K562 (cell line): Measurements from ENCODE around the gene PPIL4. TPM values are rescaled to one million over a fixed set of nuclear protein-coding genes. Genes with fewer than 3 reads are reported as not detected.

ENCODE experiments used
- ATAC-seq: fragments of 200-7000 bp; cut with Tn5 transposase; 3 replicates; pipeline ENCODE4 v1.9.1; 2020; ENCODE audit warnings: moderate library complexity
- BruUV-seq: library from RNA; stranded (reverse); fragments of 400-500 nt; replicated peaks from 2 replicates; lab custom pipeline; 2021; lab: Mats Ljungman, UMichigan
- CTCF ChIA-PET: fragments of 300-600 bp; formaldehyde crosslinking; extraction: SDS; loops from one replicate; lab custom pipeline; 2021; ENCODE audit warnings: low intra/inter-chr PET ratio; lab: Yijun Ruan, JAX
- POLR2A ChIA-PET: fragments of 300-600, 350-650 bp; sonication (Branson Sonifier 250); formaldehyde crosslinking; extraction: SDS; loops from one replicate; lab custom pipeline; 2021; ENCODE audit warnings: antibody characterized with exemption, inconsistent platforms; lab: Yijun Ruan, JAX
- DNase-seq, 4 experiments: peaks; one replicate each; pipeline versions ENCODE4 v3.0.0 to v3.0.0-alpha.2; 2011 to 2018; ENCODE audit warnings: low spot score in 3 of 4, mixed read lengths in 3 of 4; ENCODE audit errors: extremely low read depth in 1 of 4
- FAIRE-seq: peaks from 2 replicates; lab custom pipeline; 2011; peaks lifted over from hg19 to GRCh38; lab: Jason Lieb, UNC
- H2AFZ ChIP-seq: 2 replicates; pipeline ENCODE4 v1.6.0; 2011; ENCODE audit warnings: low read depth, low read length, control low read depth, inconsistent platforms
- H3K27ac ChIP-seq: fragments of 200-600 bp; 3 replicates; pipeline ENCODE4 v1.8.0; 2011; ENCODE audit warnings: low read depth, mild to moderate bottlenecking, control low read depth, inconsistent platforms, low read length, moderate library complexity, mixed read lengths; ENCODE audit errors: extremely low read depth
- H3K27me3 ChIP-seq, 2 experiments: fragments of 300-600 bp in 1 of 2; 2 replicates in 1 of 2; 3 replicates in 1 of 2; pipeline versions ENCODE4 v1.6.0 to v1.8.0; 2011; ENCODE audit warnings: inconsistent platforms in 2 of 2, low read length in 2 of 2, mild to moderate bottlenecking in 1 of 2, mixed read lengths in 1 of 2, moderate library complexity in 1 of 2; ENCODE audit not compliant: control insufficient read depth in 2 of 2, insufficient read depth in 2 of 2
- H3K36me3 ChIP-seq: fragments of 300-600 bp; 3 replicates; pipeline ENCODE4 v1.8.0; 2011; ENCODE audit warnings: mild to moderate bottlenecking, low read length, inconsistent platforms; ENCODE audit not compliant: control insufficient read depth, insufficient read depth
- H3K4me1 ChIP-seq, 2 experiments: fragments of 200-600 bp in 1 of 2; replicated peaks in 1 of 2; 2 replicates in 1 of 2; 3 replicates in 1 of 2; pipeline versions ENCODE4 v1.5.1 to v1.8.0; 2011; ENCODE audit warnings: inconsistent platforms in 2 of 2, low read length in 2 of 2, mild to moderate bottlenecking in 1 of 2, mixed read lengths in 1 of 2, moderate library complexity in 1 of 2; ENCODE audit not compliant: control insufficient read depth in 2 of 2, insufficient read depth in 2 of 2
- H3K4me2 ChIP-seq: 2 replicates; pipeline ENCODE4 v1.6.1; 2011; ENCODE audit warnings: low read length, control low read depth, inconsistent platforms, mixed read lengths; ENCODE audit not compliant: insufficient read depth
- H3K4me3 ChIP-seq: fragments of 200-600 bp; sonication (generic), shearing (Covaris generic); 2 replicates; pipeline ENCODE4 v1.5.1; 2016; ENCODE audit warnings: control low read depth, inconsistent platforms
- H3K79me2 ChIP-seq: fragments of 200-600 bp; 3 replicates; pipeline ENCODE4 v1.8.0; 2011; ENCODE audit warnings: low read length, inconsistent platforms; ENCODE audit not compliant: control insufficient read depth, insufficient read depth
- H3K9ac ChIP-seq, 2 experiments: 2 replicates each; pipeline versions ENCODE4 v1.6.0 to v1.6.1; 2011; ENCODE audit warnings: low read depth in 2 of 2, low read length in 2 of 2, control low read depth in 1 of 2, inconsistent platforms in 1 of 2, mild to moderate bottlenecking in 1 of 2, mixed read lengths in 1 of 2; ENCODE audit not compliant: insufficient read depth in 1 of 2
- H3K9me1 ChIP-seq: one replicate; pipeline ENCODE4 v1.6.0; 2011; ENCODE audit warnings: inconsistent platforms, mild to moderate bottlenecking, low read length, moderate library complexity; ENCODE audit not compliant: control insufficient read depth, insufficient read depth
- H3K9me3 ChIP-seq: replicated peaks from 2 replicates; pipeline ENCODE4 v1.5.1; 2011; ENCODE audit warnings: low read depth, low read length, inconsistent platforms; ENCODE audit not compliant: control insufficient read depth, insufficient read depth
- H4K20me1 ChIP-seq: replicated peaks from 2 replicates; pipeline ENCODE4 v1.6.1; 2011; ENCODE audit warnings: low read length, inconsistent platforms, mixed read lengths; ENCODE audit not compliant: control insufficient read depth, insufficient read depth
- ARHGAP35 ChIP-seq: fragments of 450-650 bp; IDR thresholded peaks from 2 replicates; pipeline ENCODE4 v1.6.1; 2018; ENCODE audit not compliant: partially characterized antibody
- DACH1 ChIP-seq: fragments of 450-650 bp; IDR thresholded peaks from 2 replicates; pipeline ENCODE4 v1.6.1; 2018; ENCODE audit not compliant: partially characterized antibody
- KAT8 ChIP-seq: fragments of 450-650 bp; IDR thresholded peaks from 2 replicates; pipeline ENCODE4 v1.6.1; 2016; ENCODE audit warnings: low read depth, mild to moderate bottlenecking
- MED1 ChIP-seq: sonication (generic); formaldehyde crosslinking; IDR thresholded peaks from 2 replicates; pipeline ENCODE4 v1.8.1; 2023; ENCODE audit warnings: missing genetic modification reagents, borderline replicate concordance
- NFRKB ChIP-seq: fragments of 450-650 bp; IDR thresholded peaks from 2 replicates; pipeline ENCODE4 v1.6.1; 2016; ENCODE audit warnings: low read depth
- PCBP2 ChIP-seq: fragments of 200-400 bp; formaldehyde crosslinking; IDR thresholded peaks from 2 replicates; pipeline ENCODE4 v1.6.1; 2018; ENCODE audit warnings: low read length, low read depth, mild to moderate bottlenecking, moderate library complexity; ENCODE audit not compliant: poor library complexity, severe bottlenecking
- PKNOX1 ChIP-seq: fragments of 450-650 bp; IDR thresholded peaks from 2 replicates; pipeline ENCODE4 v1.6.1; 2016
- PTRF ChIP-seq: fragments of 450-650 bp; IDR thresholded peaks from 2 replicates; pipeline ENCODE4 v1.6.1; 2016; ENCODE audit warnings: mild to moderate bottlenecking, missing genetic modification characterization, missing compliant biosample characterization
- SMARCA5 ChIP-seq: fragments of 450-650 bp; IDR thresholded peaks from 2 replicates; pipeline ENCODE4 v1.6.1; 2016
- SPI1 ChIP-seq: IDR thresholded peaks from 2 replicates; pipeline ENCODE4 v1.6.1; 2011; ENCODE audit warnings: low read depth, low read length, control low read depth, borderline replicate concordance
- TBP ChIP-seq: optimal IDR thresholded peaks from 2 replicates; pipeline ENCODE3; 2011; ENCODE audit warnings: low read depth, low read length, improper control_type of control experiment
- TCF15 ChIP-seq: fragments of 250-450 bp; sonication (Bioruptor Pico); IDR thresholded peaks from 2 replicates; pipeline ENCODE4 v1.8.0; 2022; ENCODE audit warnings: moderate library complexity, mild to moderate bottlenecking, inconsistent platforms
- TRIM28 ChIP-seq: fragments of 450-650 bp; IDR thresholded peaks from 2 replicates; pipeline ENCODE4 v1.6.1; 2017
- ZNF224 ChIP-seq: sonication (generic); formaldehyde crosslinking; IDR thresholded peaks from 2 replicates; pipeline ENCODE4 v1.8.0; 2022; ENCODE audit warnings: mild to moderate bottlenecking, missing genetic modification reagents
- ZNF24 ChIP-seq: fragments of 450-650 bp; IDR thresholded peaks from 2 replicates; pipeline ENCODE4 v1.6.1; 2016
- ZNF586 ChIP-seq: fragments of 450-650 bp; formaldehyde crosslinking; conservative IDR thresholded peaks from 2 replicates; pipeline ENCODE4 v1.4.0; 2020; ENCODE audit warnings: mild to moderate bottlenecking, moderate library complexity
- ZNF668 ChIP-seq: fragments of 250-450 bp; sonication (Bioruptor Pico); IDR thresholded peaks from 2 replicates; pipeline ENCODE4 v1.8.0; 2022; ENCODE audit warnings: mild to moderate bottlenecking, inconsistent platforms
- ZNF740 ChIP-seq, 3 experiments: fragments of 200-800 bp in 1 of 3; sonication (Bioruptor generic) in 1 of 3; sonication (generic) in 1 of 3; formaldehyde crosslinking in 1 of 3; IDR thresholded peaks; 2 replicates each; pipeline versions ENCODE4 v1.6.1 to v1.8.0; 2016 to 2022; ENCODE audit warnings: mild to moderate bottlenecking in 2 of 3, missing compliant biosample characterization in 2 of 3, missing genetic modification characterization in 2 of 3, missing genetic modification reagents in 1 of 3
- WGBS: fragments of 100-300 bp; shearing (Covaris generic); methylation state at CpG from one replicate; pipeline ENCODE4 v1.1.6; 2016; ENCODE audit warnings: low coverage, mixed read lengths; ENCODE audit not compliant: insufficient coverage; ENCODE audit errors: missing lambda C conversion rate; 5-methylcytosine and 5-hydroxymethylcytosine counted together
- in situ Hi-C: fragments of 300-500 bp; cut with MboI; formaldehyde crosslinking; loops from 4 replicates; pipeline ENCODE4 v1.15.0; 2018; ENCODE audit warnings: inconsistent platforms, mixed read lengths
- intact Hi-C: fragments of 100-400 bp; cut with micrococcal nuclease; formaldehyde crosslinking; loops from 2 replicates; pipeline ENCODE4 v1.14.2; 2022
- polyA plus RNA-seq, 8 experiments: library from polyadenylated mRNA; depleted of rRNA in 4 of 8; stranded (reverse) in 5 of 8; unstranded in 3 of 8; fragments of >200 nt; fragmentation: Nextera tagmentation in 2 of 8; fragmentation: Illumina TruSeq in 1 of 8; extraction: Ambion mirVana in 2 of 8; extraction: Trizol in 1 of 8; gene quantifications; 2 replicates each; pipeline versions ENCODE4 v1.2.1 to v1.2.3, GENCODE V29; 2011 to 2014; ENCODE audit warnings: inconsistent platforms in 1 of 8, missing spikeins in 1 of 8
- total RNA-seq, 7 experiments: library from RNA; depleted of rRNA in 6 of 7; stranded (reverse); fragments of >200 nt in 6 of 7; fragmentation: Illumina TruSeq in 2 of 7; extraction: Trizol in 2 of 7; gene quantifications; 2 replicates each; pipeline versions ENCODE4 v1.2.1 to v1.2.3, GENCODE V29; 2011 to 2021; ENCODE audit warnings: low replicate concordance in 1 of 7

Gene PPIL4
- total and polyA plus RNA-seq, 9 of the 15 experiments (the other 6 are each of a cell fraction or from before 2014, with no cell fraction given) = 14.5 to 55.2 (median 45.9) TPM

- TF ChIP-seq PCBP2 (no peak), PTRF (tag) (no peak), ZNF224 (no peak), SMARCA5 (no peak), SPI1 (no peak), KAT8 (no peak), ZNF668 (CRISPR knock-in tag) (no peak), TCF15 (no peak)
Measured at GRCh38 chr6:149477544-149477943, 68.3 kb downstream of the PPIL4 start (continued).

- Histone ChIP-seq H4K20me1 (peaks cover 7% of the 10 kb centered on the region; the same call in 1 of the 2 replicates), H3K9me1 (no peaks in the 10 kb centered on the region), H3K4me3 (no peak overlapping the region), H3K79me2 (no peaks in the 10 kb centered on the region), H3K9me3 (no peaks in the 10 kb centered on the region), H3K9ac (no peak overlapping the region), H3K27me3 (peaks cover 71 to 76% of the 10 kb centered on the region in 2 experiments), H3K36me3 (no peaks in the 10 kb centered on the region), H3K4me1 (peaks cover 0 to 9% of the 10 kb centered on the region in 2 experiments; a peak in 1 of 5 replicates), H3K27ac (no peak overlapping the region), H3K4me2 (no peak overlapping the region), H2AFZ (no peak overlapping the region)
- FAIRE-seq = no peak
- CTCF ChIA-PET = no interaction called here
- intact Hi-C loops = no loop called here
- in situ Hi-C loops = no loop called here
- WGBS = 3% methylated on average over 6 of the region's 6 CpGs
- POLR2A ChIA-PET = interaction anchor here (1.0 to 1.4 kb wide), 2 partner anchors 12 to 37 kb away, joined by 3 to 5 read pairs; no protein-coding TSS in a partner anchor
- BruUV-seq = no TSS peak
- ATAC-seq = no peak
- DNase-seq = no peak
- TF ChIP-seq PKNOX1 (peak; percentile 20; the same call in 1 of the 2 replicates), ZNF586 (CRISPR knock-in tag) (no peak), MED1 (CRISPR knock-in tag) (no peak), ZNF24 (peak; percentile 95), ARHGAP35 (no peak), DACH1 (no peak), TBP (no peak), TRIM28 (no peak), NFRKB (no peak), ZNF740 (CRISPR knock-in tag; IDR thresholded peaks at IDR 0.05) (no peak), ZNF740 (tag; IDR thresholded peaks at IDR 0.05) (no peak)
Measured at GRCh38 chr6:149476789-149477455, 68.9 kb downstream of the PPIL4 start.
